Measurements from ENCODE around the gene BMP4. TPM values are rescaled to one million over a fixed set of nuclear protein-coding genes. Genes with fewer than 3 reads are reported as not detected.

Gene BMP4
- total RNA-seq, 1 donor from 2014 or later, result 3.7 TPM

DNA sequence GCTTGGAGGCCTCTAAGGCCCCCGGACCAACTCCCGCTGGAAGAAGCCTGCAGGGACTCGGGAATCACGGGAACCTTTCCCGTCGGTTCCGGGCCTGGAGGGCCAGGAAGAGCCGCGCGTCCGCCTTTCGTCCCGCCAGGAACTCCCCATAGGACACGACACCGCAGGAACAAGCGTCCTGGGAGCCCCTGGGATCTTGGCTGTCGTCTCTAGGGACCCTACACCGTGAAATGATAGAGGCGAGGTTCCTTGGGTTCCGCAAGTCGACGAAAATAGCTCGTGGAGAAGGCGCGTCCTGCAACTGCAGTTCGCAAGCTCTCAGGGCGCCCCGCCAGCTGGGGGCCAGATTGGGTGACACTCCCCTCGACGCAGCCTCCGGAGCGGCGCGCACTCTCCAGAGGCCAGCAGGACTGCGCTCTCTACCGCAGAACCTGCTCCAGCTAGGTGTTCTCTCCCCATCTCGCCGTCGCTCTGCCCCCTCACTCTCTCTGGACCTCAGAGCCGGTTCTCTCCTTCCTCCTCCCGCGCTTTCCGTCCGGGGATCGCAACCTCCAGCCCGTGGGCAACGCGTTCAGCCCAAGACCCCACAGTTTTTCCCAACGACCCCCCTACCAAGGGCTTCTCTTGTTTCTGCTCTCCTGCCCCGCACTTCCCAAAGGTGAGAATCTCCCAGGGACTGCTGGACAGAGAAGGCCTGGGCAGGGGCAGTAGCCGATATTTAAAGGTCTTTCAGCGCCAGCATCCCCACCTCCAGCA lies 776 bp downstream of the BMP4 start:
- H3K27ac Mint-ChIP-seq (ENCODE audit: unreplicated experiment), result no peak overlapping the region

GRCh38 chr14:53955229-53955556 lies 1.4 kb downstream of the BMP4 start:
- Mint-ChIP-seq H3K4me3 (ENCODE audit: unreplicated experiment) (peak overlapping the region; percentile 98), H3K4me1 (ENCODE audit: low read depth, unreplicated experiment) (peaks cover 14% of the 10 kb centered on the region), H3K36me3 (ENCODE audit: unreplicated experiment) (peaks cover 7% of the 10 kb centered on the region), H3K27me3 (ENCODE audit: unreplicated experiment) (peaks cover 14% of the 10 kb centered on the region), H3K27ac (ENCODE audit: unreplicated experiment) (no peak overlapping the region), H3K9me3 (ENCODE audit: unreplicated experiment) (peaks cover 13% of the 10 kb centered on the region)
- DNase-seq, result no peak
- TF ChIP-seq, protein P1, sequence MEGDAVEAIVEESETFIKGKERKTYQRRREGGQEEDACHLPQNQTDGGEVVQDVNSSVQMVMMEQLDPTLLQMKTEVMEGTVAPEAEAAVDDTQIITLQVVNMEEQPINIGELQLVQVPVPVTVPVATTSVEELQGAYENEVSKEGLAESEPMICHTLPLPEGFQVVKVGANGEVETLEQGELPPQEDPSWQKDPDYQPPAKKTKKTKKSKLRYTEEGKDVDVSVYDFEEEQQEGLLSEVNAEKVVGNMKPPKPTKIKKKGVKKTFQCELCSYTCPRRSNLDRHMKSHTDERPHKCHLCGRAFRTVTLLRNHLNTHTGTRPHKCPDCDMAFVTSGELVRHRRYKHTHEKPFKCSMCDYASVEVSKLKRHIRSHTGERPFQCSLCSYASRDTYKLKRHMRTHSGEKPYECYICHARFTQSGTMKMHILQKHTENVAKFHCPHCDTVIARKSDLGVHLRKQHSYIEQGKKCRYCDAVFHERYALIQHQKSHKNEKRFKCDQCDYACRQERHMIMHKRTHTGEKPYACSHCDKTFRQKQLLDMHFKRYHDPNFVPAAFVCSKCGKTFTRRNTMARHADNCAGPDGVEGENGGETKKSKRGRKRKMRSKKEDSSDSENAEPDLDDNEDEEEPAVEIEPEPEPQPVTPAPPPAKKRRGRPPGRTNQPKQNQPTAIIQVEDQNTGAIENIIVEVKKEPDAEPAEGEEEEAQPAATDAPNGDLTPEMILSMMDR (IDR thresholded peaks at IDR 0.05; ENCODE audit: partially characterized antibody, unreplicated experiment), result no peak

More for the DNA sequence above, 776 bp downstream of the BMP4 start:
- TF ChIP-seq, protein P1 (IDR thresholded peaks at IDR 0.05; ENCODE audit: partially characterized antibody, unreplicated experiment), result no peak
- Mint-ChIP-seq H3K9me3 (ENCODE audit: unreplicated experiment) (peaks cover 12% of the 10 kb centered on the region), H3K27me3 (ENCODE audit: unreplicated experiment) (peaks cover 14% of the 10 kb centered on the region), H3K4me3 (ENCODE audit: unreplicated experiment) (peak overlapping the region; percentile 98), H3K36me3 (ENCODE audit: unreplicated experiment) (peaks cover 7% of the 10 kb centered on the region), H3K4me1 (ENCODE audit: low read depth, unreplicated experiment) (peaks cover 14% of the 10 kb centered on the region)
- DNase-seq, result peak; percentile 28

DNA sequence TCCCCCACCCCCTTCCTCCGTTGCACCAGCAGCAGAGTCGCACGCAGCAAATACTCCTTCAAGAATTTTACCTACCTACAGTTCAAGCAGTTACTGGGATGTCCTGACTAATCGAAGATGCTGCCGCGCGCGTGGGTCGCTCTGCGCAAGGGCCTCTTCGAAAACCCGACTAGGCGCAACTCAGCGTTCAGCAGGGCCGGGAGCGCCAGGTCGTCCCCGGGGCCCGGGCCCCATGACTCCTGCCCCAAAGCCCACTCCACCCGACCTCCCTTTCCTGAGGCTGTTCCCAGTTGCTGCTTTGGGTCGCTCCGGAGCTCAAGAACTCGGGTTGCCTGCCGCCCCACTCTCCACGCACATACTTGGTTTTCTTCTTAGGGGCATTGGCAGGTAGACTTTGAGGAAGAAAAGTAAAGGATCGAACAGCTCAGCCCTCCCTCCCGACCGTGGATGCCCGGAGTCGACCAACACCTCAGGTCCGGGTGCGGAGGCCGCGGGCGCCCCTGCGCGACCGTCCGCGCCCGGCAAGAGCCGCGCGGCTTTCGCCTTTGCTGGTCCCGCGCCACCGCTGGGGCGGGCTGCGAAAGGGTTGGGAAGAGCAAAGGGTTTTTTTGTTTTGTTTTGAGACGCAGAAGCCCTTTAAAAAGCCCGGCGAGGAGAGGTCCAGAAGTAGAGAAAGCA lies 1.9 kb downstream of the BMP4 start:
- peak overlapping the region; percentile 98 for H3K4me3 Mint-ChIP-seq (ENCODE audit: unreplicated experiment)
- TF ChIP-seq, protein P1 (IDR thresholded peaks at IDR 0.05; ENCODE audit: partially characterized antibody, unreplicated experiment), result no peak
- H3K27me3 Mint-ChIP-seq (ENCODE audit: unreplicated experiment), result peaks cover 14% of the 10 kb centered on the region
- DNase-seq, result peak; percentile 43
- H3K27ac Mint-ChIP-seq (ENCODE audit: unreplicated experiment), result no peak overlapping the region
- peaks cover 7% of the 10 kb centered on the region for H3K36me3 Mint-ChIP-seq (ENCODE audit: unreplicated experiment)
- peaks cover 14% of the 10 kb centered on the region for H3K4me1 Mint-ChIP-seq (ENCODE audit: low read depth, unreplicated experiment)
- peaks cover 13% of the 10 kb centered on the region for H3K9me3 Mint-ChIP-seq (ENCODE audit: unreplicated experiment)

DNA sequence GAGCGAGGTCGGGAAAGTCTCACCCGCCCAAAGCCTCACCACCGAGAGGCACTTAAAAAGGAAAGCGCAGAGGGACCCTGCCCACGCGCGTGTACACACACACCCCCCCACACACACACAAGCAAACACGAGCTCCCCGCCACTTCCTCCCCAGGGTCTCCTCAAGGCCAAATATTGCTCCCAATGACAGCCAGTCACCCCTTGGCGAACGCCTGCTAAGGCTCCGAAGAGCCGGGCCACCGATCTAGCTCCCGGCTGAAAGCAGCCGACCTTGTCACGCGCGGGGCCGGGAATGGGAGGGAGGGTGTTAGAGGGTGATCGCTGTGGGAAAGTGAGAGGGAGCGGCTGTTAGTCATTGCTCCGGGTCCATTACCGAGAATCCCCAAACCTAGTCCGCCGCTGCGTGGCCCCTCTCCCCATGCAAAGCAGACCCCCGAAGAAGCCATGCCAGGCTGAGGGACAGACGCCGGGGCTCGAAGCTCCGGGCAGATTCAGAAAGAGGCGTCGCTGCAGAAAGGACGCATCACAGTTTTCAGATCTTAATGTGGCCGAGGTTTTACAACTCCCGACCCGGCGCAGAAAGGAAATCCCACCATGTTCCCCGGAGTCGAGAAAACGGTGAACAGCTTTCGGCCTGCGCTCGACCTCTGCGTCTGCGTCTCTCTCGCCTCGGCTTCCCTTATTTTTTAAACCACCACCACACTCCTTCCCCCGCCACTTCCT lies 2.6 kb downstream of the BMP4 start:
- H3K27ac Mint-ChIP-seq (ENCODE audit: unreplicated experiment), result peak overlapping the region; percentile 6
- DNase-seq, result peak; percentile 53
- peaks cover 14% of the 10 kb centered on the region for H3K27me3 Mint-ChIP-seq (ENCODE audit: unreplicated experiment)
- H3K9me3 Mint-ChIP-seq (ENCODE audit: unreplicated experiment), result peaks cover 13% of the 10 kb centered on the region
- peak overlapping the region; percentile 98 for H3K4me3 Mint-ChIP-seq (ENCODE audit: unreplicated experiment)
- TF ChIP-seq, protein P1 (IDR thresholded peaks at IDR 0.05; ENCODE audit: partially characterized antibody, unreplicated experiment), result no peak
- peaks cover 7% of the 10 kb centered on the region for H3K36me3 Mint-ChIP-seq (ENCODE audit: unreplicated experiment)
- peaks cover 12% of the 10 kb centered on the region for H3K4me1 Mint-ChIP-seq (ENCODE audit: low read depth, unreplicated experiment)

Measured in glutamatergic neuron (in vitro differentiated cells).